B cell (primary cell): ENCODE results near the gene LAPTM4A. TPM values are rescaled to one million over a fixed set of nuclear protein-coding genes. Genes with fewer than 3 reads are reported as not detected.

Experiments
- ATAC-seq: fragments of 200-7000 bp; cut with Tn5 transposase; one replicate; pipeline ENCODE4 v1.10.0; 2021; ENCODE audit warnings: low read depth, mild to moderate bottlenecking, moderate number of reproducible peaks, moderate library complexity
- CTCF ChIA-PET: fragments of 350-600 bp; sonication (Branson Sonifier 250); formaldehyde crosslinking; loops from one replicate; lab custom pipeline; 2021; ENCODE audit warnings: antibody characterized with exemption, inconsistent platforms; lab: Charles Lee
- POLR2A ChIA-PET: fragments of 350-600 bp; sonication (Branson Sonifier 250); formaldehyde crosslinking; loops from one replicate; lab custom pipeline; 2021; ENCODE audit warnings: antibody characterized with exemption; lab: Charles Lee
- DNase-seq: peaks from one replicate; pipeline ENCODE4 v3.0.0; 2013
- H2AFZ ChIP-seq: 2 replicates; pipeline ENCODE4 v1.6.1; 2012; ENCODE audit warnings: mild to moderate bottlenecking, low read depth, low read length; ENCODE audit not compliant: insufficient read depth, poor library complexity, severe bottlenecking
- H3K27ac ChIP-seq, 2 donors: 1 replicate in 1 of 2; 2 replicates in 1 of 2; pipeline ENCODE4 v1.5.1; 2012 to 2013; ENCODE audit warnings: low read length in 2 of 2, mild to moderate bottlenecking in 2 of 2, moderate library complexity in 1 of 2
- H3K27me3 ChIP-seq, 4 experiments: fragments of 200-600 bp in 1 of 4; sonication (generic) in 1 of 4; replicated peaks in 1 of 4; 1 replicate in 2 of 4; 2 replicates in 2 of 4; pipeline versions ENCODE4 v1.6.1 to v1.7.0; 2013 to 2016; ENCODE audit warnings: low read length in 3 of 4, mild to moderate bottlenecking in 2 of 4, mixed read lengths in 1 of 4, moderate library complexity in 1 of 4; ENCODE audit not compliant: insufficient read depth in 4 of 4, control insufficient read depth in 3 of 4; ENCODE audit errors: control extremely low read depth in 1 of 4
- H3K36me3 ChIP-seq, 2 experiments: replicated peaks in 1 of 2; 1 replicate in 1 of 2; 2 replicates in 1 of 2; pipeline versions ENCODE4 v1.6.1 to v1.7.1; 2013; ENCODE audit warnings: low read length in 1 of 2; ENCODE audit not compliant: insufficient read depth in 2 of 2, control insufficient read depth in 1 of 2; ENCODE audit errors: control extremely low read depth in 1 of 2, extremely low read depth in 1 of 2
- H3K4me1 ChIP-seq, 2 donors: fragments of 200-600 bp in 1 of 2; sonication (generic) in 1 of 2; 1 replicate in 1 of 2; 2 replicates in 1 of 2; pipeline versions ENCODE4 v1.5.1 to v1.6.1; 2013 to 2017; ENCODE audit warnings: low read length in 2 of 2; ENCODE audit not compliant: control insufficient read depth in 2 of 2, insufficient read depth in 2 of 2
- H3K4me2 ChIP-seq: replicated peaks from 2 replicates; pipeline ENCODE3; 2012; ENCODE audit warnings: mild to moderate bottlenecking, low read depth, low read length; ENCODE audit not compliant: poor library complexity, severe bottlenecking
- H3K4me3 ChIP-seq, 5 experiments: fragments of 200-600 bp in 1 of 5; sonication (generic) in 1 of 5; 1 replicate in 3 of 5; 2 replicates in 2 of 5; pipeline versions ENCODE4 v1.5.1 to v1.7.0; 2011 to 2016; ENCODE audit warnings: low read length in 4 of 5, mild to moderate bottlenecking in 4 of 5, low read depth in 2 of 5, control low read depth in 1 of 5, moderate library complexity in 1 of 5; ENCODE audit not compliant: insufficient read depth in 1 of 5; ENCODE audit errors: control extremely low read depth in 1 of 5, extremely low read depth in 1 of 5
- H3K79me2 ChIP-seq: fragments of 200-600 bp; sonication (generic); one replicate; pipeline ENCODE4 v1.6.0; 2016; ENCODE audit warnings: low read length; ENCODE audit not compliant: control insufficient read depth, insufficient read depth
- H3K9ac ChIP-seq: fragments of 200-600 bp; sonication (generic); 2 replicates; pipeline ENCODE4 v1.6.1; 2017; ENCODE audit warnings: mild to moderate bottlenecking, low read length, moderate library complexity
- H3K9me3 ChIP-seq, 3 donors: one replicate each; pipeline versions ENCODE4 v1.6.1 to v1.7.1; 2013; ENCODE audit warnings: low read length in 2 of 3; ENCODE audit not compliant: control insufficient read depth in 2 of 3, insufficient read depth in 1 of 3; ENCODE audit errors: control extremely low read depth in 1 of 3
- H4K20me1 ChIP-seq: 2 replicates; pipeline ENCODE4 v1.6.0; 2012; ENCODE audit warnings: mild to moderate bottlenecking, low read length; ENCODE audit not compliant: insufficient read depth, control insufficient read depth, poor library complexity, severe bottlenecking
- H3K27ac Mint-ChIP-seq: one replicate; pipeline ENCODE4 v1.8.0; 2021; ENCODE audit warnings: mixed read lengths
- H3K27me3 Mint-ChIP-seq: one replicate; pipeline ENCODE4 v1.8.0; 2021; ENCODE audit warnings: mixed read lengths
- H3K4me1 Mint-ChIP-seq: one replicate; pipeline ENCODE4 v1.8.0; 2021; ENCODE audit warnings: mixed read lengths
- H3K4me3 Mint-ChIP-seq: one replicate; pipeline ENCODE4 v1.8.0; 2021; ENCODE audit warnings: mixed read lengths
- H3K9me3 Mint-ChIP-seq: one replicate; pipeline ENCODE4 v1.8.0; 2022; ENCODE audit warnings: mixed read lengths; ENCODE audit not compliant: insufficient read depth
- CTCF ChIP-seq: fragments of 200-600 bp; IDR thresholded peaks from one replicate; pipeline ENCODE4 v1.8.0; 2022; ENCODE audit warnings: antibody characterized with exemption, mild to moderate bottlenecking
- EZH2 ChIP-seq: IDR thresholded peaks from 2 replicates; pipeline ENCODE4 v1.6.1; 2012; ENCODE audit warnings: borderline replicate concordance, low read depth, mild to moderate bottlenecking, moderate library complexity, low read length; ENCODE audit not compliant: insufficient read depth, poor library complexity, severe bottlenecking
- WGBS: methylation state at CpG from one replicate; pipeline ENCODE4 v1.1.5; 2013; ENCODE audit warnings: missing lambda C conversion rate; ENCODE audit not compliant: insufficient coverage; 5-methylcytosine and 5-hydroxymethylcytosine counted together
- intact Hi-C: fragments of 100-400 bp; cut with micrococcal nuclease; formaldehyde crosslinking; loops from one replicate; pipeline ENCODE4 v1.10.0; 2022
- polyA plus RNA-seq: library from polyadenylated mRNA; depleted of rRNA; stranded (reverse); fragments of >200 nt; gene quantifications from 2 replicates; pipeline ENCODE4 v1.2.3, GENCODE V29; 2012
- total RNA-seq, 2 donors: library from RNA; stranded (reverse); fragments of 120-200 nt in 1 of 2; gene quantifications; 1 replicate in 1 of 2; 2 replicates in 1 of 2; pipeline versions ENCODE4 v1.2.3 to v1.2.4, GENCODE V29; 2013 to 2022

The LAPTM4A gene
- total and polyA plus RNA-seq, 2 donors (not counting 1 experiment from before 2014, with no cell fraction given) = 45.9 to 74.4 TPM

GRCh38 chr2:20061940-20062339 lies 10.5 kb upstream of the LAPTM4A start:
- Histone ChIP-seq H3K79me2 (no peaks in the 10 kb centered on the region), H2AFZ (no peak overlapping the region), H3K36me3 (no peaks in the 10 kb centered on the region), H4K20me1 (no peaks in the 10 kb centered on the region), H3K4me1 (no peaks in the 10 kb centered on the region), H3K4me3 (no peak overlapping the region), H3K27ac (no peak overlapping the region), H3K9ac (no peak overlapping the region), H3K27me3 (no peaks in the 10 kb centered on the region), H3K9me3 (peaks cover 0 to 4% (median 0%) of the 10 kb centered on the region in 3 donors), H3K4me2 (no peak overlapping the region)
- no peak for TF ChIP-seq EZH2
- TF ChIP-seq CTCF = no peak
- Mint-ChIP-seq H3K9me3 (no peaks in the 10 kb centered on the region), H3K27ac (no peak overlapping the region), H3K4me3 (no peak overlapping the region), H3K4me1 (no peaks in the 10 kb centered on the region), H3K27me3 (peaks cover 27% of the 10 kb centered on the region)
- ATAC-seq (no peak), DNase-seq (no peak)
- POLR2A ChIA-PET = no interaction called here
- intact Hi-C loops = no loop called here
- CTCF ChIA-PET = interaction anchor here (1.5 to 2.7 kb wide), 3 partner anchors 11 to 46 kb away, joined by 3 to 10 read pairs (median 4); partner anchors contain the start of gene LAPTM4A
- WGBS = 90% methylated on average over 3 of the region's 5 CpGs

GRCh38 chr2:20061476-20061875 lies 10.0 kb upstream of the LAPTM4A start:
- Mint-ChIP-seq H3K9me3 (no peaks in the 10 kb centered on the region), H3K4me3 (no peak overlapping the region), H3K27me3 (peaks cover 31% of the 10 kb centered on the region), H3K27ac (no peak overlapping the region), H3K4me1 (no peaks in the 10 kb centered on the region)
- CTCF ChIA-PET = interaction anchor here (1.5 to 2.7 kb wide), 2 partner anchors 38 to 46 kb away, joined by 3 to 10 read pairs; no protein-coding TSS in a partner anchor
- no peaks in the 10 kb centered on the region for H3K27me3 ChIP-seq
- WGBS = no CpG with 5 or more reads among the region's 3 CpGs
- H3K4me1 ChIP-seq = no peaks in the 10 kb centered on the region
- POLR2A ChIA-PET = no interaction called here
- DNase-seq (no peak), ATAC-seq (no peak)
- H4K20me1 ChIP-seq = no peaks in the 10 kb centered on the region
- TF ChIP-seq CTCF (no peak), EZH2 (no peak)
- H3K27ac ChIP-seq = no peak overlapping the region
- no peak overlapping the region for H3K4me3 ChIP-seq
- no peaks in the 10 kb centered on the region for H3K79me2 ChIP-seq
- H2AFZ ChIP-seq = no peak overlapping the region
- H3K9me3 ChIP-seq = peaks cover 0 to 4% (median 0%) of the 10 kb centered on the region in 3 donors
- no peaks in the 10 kb centered on the region for H3K36me3 ChIP-seq
- intact Hi-C loops = no loop called here
- no peak overlapping the region for H3K4me2 ChIP-seq
- no peak overlapping the region for H3K9ac ChIP-seq
